Nasal cavity respiratory epithelium epithelial cell of viscerocranial mucosa (primary cell): Measurements from ENCODE around the gene CCDC92B. TPM values are rescaled to one million over a fixed set of nuclear protein-coding genes. Genes with fewer than 3 reads are reported as not detected.

ENCODE experiments used
- total RNA-seq: library from RNA; depleted of rRNA; stranded (reverse); fragments of >200 nt; gene quantifications from 2 replicates; pipeline ENCODE4 v1.2.3, GENCODE V29; 2014

CCDC92B gene
- total RNA-seq: not detected in 2 replicates

GRCh38 chr17:2749058-2749783 lies at the start of gene CCDC92B:
TSS of gene CCDC92B (minus strand) at chr17:2749652. CDS start at chr17:2735145, 14,507 bp downstream.

DNA sequence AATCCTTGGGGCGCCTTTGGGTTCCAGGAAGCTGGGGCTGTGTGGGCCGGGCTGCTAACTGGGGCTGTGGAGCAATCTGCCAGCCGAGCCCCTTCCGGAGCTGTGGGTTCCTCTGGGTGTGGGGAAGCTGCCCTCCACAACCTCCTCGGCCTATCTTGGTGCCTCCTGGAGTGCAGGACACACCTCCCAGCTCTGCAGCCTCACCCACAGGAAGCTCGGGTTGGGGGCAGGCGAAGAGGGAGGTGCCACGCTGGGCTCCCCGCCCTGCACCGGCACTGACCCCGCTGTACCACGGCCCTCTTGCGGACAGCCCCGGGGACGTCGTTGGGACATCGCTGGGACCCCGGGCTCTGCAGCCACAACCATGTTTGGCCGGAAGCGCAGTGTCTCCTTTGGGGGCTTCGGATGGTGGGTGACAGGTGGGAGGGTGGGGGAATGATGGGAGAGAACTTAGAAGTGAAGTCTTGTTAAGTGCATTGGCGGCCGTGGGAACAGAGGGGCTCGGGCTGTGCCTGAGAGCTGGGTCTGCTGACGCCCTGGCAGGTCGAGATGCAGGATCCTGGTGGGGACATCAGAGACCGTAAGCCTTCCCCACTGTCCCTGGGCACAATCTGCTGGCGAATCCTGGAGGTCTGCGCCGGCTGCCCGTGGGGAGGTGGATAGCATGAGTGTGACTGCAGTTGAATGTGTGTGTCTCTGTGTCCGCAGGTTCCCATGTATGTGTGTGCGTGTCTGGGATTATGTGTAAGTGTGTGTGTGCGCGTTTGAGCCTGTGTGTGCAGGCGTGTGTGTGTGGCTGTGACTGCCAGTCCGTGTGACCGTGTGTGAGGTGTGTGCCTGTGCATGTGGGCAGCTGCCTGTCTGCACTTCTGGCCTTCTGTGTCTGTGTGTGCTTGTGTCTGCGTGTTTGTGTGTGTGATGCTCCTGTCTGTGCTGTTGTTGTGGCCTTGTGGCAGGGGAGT lies 47.0 kb upstream of the CCDC92B start, which contains the start of gene RAP1GAP2:
Gene RAP1GAP2 (plus strand): TSS at position 275 of the 962 bp plus-strand sequence. CDS start 90 bp downstream, at position 365.

DNA sequence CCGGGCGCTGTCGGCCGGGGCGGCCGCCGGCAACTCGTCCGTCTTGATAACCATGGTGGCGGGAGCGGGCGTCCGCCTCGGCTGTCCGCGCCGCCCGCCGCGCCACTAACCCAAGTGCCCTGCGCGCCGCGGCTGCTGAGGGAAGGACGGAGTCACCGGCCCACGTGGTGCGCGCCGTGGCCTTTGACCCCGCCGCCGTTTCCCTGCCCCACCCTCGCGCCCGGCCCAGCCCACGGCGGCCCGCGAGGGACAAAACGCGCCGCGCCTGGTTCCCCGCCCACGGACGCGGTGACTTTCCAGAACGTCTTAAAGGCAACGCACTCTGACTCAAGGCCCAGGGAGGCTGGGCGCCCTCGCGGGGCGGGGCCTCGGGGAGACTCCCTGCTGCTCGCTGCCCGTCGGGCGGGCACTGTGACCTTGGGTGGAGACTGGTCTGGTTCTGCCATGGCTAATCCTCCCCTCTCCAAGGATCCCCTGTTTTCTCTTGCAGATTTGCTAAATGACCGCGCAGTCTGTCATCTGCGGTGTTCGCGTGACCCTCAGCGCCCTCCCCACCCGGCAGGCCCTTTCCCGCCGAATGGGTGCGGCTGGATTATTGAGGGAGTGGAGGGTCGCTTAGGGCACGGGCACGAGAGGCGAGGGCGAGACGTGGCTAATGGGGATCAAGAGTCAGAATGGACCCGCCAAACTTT lies 37.7 kb downstream of the CCDC92B start, which contains the start of gene CLUH:
Gene CLUH (minus strand): TSS at position 157 of the 692 bp plus-strand sequence. CDS start 103 bp downstream, at position 54.

Other genes with a start within 250 kb of the CCDC92B start
- 20.8 and 23.1 TPM in 2 replicates for gene METTL16, start 237.8 kb downstream of the CCDC92B start, total RNA-seq
- 129 and 179 TPM in 2 replicates for gene PAFAH1B1, start 156.0 kb downstream of the CCDC92B start, total RNA-seq
- 57.1 and 115 TPM in 2 replicates for gene CLUH, start 37.9 kb downstream of the CCDC92B start, total RNA-seq
- 15.7 TPM in 2 replicates for gene RAP1GAP2, start 46.8 kb upstream of the CCDC92B start, total RNA-seq